ENCODE measurements around the gene RTP5. TPM values are rescaled to one million over a fixed set of nuclear protein-coding genes. Genes with fewer than 3 reads are reported as not detected.

Gene RTP5
- total RNA-seq, 2 donors from 2014 or later, result 0.63 TPM; not detected in 1

DNA sequence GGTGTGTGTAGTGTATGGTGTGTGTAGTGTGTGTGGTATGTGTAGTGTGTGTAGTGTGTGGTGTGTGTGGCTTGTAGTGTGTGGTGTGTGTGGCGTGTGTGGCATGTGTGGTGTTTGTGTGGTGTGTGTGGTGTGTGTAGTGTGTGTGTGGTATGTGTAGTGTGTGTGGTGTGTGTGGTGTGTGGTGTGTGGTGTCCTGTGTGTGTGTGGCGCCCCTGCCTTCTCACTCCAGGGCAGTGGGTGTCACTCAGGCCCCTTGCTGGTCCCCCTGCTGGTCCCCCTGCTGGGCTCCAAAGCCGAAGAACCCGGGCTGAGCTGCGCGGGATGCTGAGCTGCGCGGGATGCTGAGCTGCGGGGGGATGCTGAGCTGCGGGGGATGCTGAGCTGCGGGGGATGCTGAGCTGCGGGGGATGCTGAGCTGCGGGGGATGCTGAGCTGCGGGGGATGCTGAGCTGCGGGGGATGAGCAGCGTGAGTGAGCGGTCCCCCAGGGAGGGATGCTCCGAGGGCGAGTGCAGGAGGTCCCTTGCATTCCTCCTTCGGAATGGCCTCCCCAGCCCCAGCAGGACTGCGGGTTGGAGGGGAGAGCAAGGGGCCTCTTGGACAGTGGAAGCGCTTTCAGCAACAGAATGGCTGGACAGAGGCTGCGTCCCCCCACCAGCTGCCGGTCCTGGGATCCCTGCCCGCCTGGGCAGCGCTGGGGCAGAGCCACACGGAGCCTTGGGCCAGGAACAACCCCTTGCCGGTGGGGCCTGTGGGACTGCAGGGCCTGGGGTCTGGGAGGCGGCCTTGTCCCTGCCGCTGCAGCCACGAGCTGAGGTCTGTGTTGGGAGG, 3.4 kb upstream of the RTP5 start:
- no peaks in the 10 kb centered on the region for H3K9me3 ChIP-seq
- no peak overlapping the region for H3K27ac ChIP-seq
- TF ChIP-seq, protein P1, sequence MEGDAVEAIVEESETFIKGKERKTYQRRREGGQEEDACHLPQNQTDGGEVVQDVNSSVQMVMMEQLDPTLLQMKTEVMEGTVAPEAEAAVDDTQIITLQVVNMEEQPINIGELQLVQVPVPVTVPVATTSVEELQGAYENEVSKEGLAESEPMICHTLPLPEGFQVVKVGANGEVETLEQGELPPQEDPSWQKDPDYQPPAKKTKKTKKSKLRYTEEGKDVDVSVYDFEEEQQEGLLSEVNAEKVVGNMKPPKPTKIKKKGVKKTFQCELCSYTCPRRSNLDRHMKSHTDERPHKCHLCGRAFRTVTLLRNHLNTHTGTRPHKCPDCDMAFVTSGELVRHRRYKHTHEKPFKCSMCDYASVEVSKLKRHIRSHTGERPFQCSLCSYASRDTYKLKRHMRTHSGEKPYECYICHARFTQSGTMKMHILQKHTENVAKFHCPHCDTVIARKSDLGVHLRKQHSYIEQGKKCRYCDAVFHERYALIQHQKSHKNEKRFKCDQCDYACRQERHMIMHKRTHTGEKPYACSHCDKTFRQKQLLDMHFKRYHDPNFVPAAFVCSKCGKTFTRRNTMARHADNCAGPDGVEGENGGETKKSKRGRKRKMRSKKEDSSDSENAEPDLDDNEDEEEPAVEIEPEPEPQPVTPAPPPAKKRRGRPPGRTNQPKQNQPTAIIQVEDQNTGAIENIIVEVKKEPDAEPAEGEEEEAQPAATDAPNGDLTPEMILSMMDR (IDR thresholded peaks at IDR 0.05), result no peak
- no peaks in the 10 kb centered on the region for H3K36me3 ChIP-seq
- DNase-seq (ENCODE audit: low spot score) (no peak), ATAC-seq (ENCODE audit: insufficient number of reproducible peaks, low FRiP score, low read depth) (no peak)
- peaks cover 23% of the 10 kb centered on the region for H3K27me3 ChIP-seq (replicated peaks; ENCODE audit: insufficient read depth)
- H3K4me1 ChIP-seq (ENCODE audit: control insufficient read depth in 1 of 2, low read depth in 2 of 2), result no peaks in the 10 kb centered on the region
- no peak overlapping the region for H3K4me3 ChIP-seq

DNA sequence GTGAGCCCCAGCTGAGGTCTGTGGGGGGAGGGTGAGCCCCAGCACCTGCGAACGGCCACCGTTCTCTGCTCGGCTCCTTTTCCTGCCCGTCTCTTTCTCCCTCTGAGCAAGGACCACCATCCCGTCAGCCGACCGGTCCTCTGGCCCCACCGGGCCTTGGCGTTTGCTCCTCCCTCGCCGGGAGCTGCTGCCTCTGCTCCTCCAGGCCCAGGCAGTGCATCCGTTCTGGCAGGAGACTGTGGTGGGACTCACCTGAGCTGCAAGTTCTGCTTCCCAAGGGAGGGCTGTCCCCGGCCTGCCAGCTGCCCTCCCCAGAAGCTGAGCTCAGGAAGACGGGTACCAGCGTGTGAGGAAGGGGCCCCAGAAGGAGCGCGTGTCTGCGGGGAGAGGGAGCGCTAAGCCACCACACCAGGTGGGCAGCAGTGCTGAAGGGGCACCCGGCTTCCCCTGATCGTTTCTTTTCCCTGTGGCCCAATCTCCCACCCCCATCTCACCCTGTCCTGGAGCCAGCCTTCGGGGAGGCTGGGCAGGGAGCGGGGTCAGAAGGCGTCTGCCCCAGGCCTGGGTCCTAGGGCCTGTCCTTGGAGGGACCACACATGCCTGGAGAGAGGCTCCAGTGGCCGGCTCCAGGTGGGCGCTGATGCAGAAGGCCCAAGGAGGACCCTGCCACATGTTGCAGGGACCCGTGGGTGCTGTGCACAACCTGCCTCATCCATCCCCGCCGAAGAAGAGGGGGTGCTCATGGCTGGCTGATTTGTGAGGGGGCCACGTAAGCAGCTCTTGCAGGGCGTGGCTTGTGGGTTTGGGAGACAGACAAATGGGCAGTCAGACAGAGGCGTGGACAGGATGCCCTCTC, 2.5 kb upstream of the RTP5 start:
- no peak for DNase-seq (ENCODE audit: low spot score)
- no peaks in the 10 kb centered on the region for H3K9me3 ChIP-seq
- H3K36me3 ChIP-seq, result no peaks in the 10 kb centered on the region
- H3K27me3 ChIP-seq (replicated peaks; ENCODE audit: insufficient read depth), result peaks cover 21% of the 10 kb centered on the region
- no peak for ATAC-seq (ENCODE audit: insufficient number of reproducible peaks, low FRiP score, low read depth)
- H3K4me1 ChIP-seq (ENCODE audit: control insufficient read depth in 1 of 2, low read depth in 2 of 2), result no peaks in the 10 kb centered on the region
- H3K4me3 ChIP-seq, result no peak overlapping the region
- TF ChIP-seq, protein P1 (IDR thresholded peaks at IDR 0.05), result no peak
- H3K27ac ChIP-seq, result no peak overlapping the region

DNA sequence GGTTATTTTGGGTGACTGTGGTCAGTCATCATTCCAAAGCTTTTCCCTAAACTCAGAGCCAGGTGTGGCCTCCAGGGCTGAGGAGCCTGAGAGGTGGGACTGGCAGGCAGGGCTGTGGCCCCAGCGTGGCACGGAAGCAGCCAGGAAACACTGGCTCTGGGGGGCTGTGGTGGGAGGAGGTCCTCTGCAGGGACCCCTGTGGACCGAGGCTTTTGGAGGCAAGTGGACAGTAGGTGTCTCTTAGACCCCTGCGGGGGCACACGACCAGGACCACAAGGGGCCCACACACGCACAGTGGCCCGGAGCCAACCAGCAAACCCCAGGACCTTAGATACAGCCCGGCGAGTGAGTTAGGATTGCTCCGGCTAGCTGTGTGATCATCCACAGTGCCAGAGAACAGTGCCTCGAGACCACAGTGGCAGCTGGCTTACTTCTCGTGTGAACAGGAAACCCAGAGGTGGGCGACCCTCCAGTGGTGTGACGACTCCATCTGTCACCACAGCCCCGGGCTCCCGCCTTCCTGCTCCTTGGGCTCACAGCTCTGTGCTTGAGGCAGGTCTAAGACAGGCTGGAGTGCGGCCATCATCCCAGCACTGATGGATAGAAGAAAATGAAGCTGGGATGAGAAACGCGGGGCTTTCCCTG, 1.6 kb upstream of the RTP5 start:
- TF ChIP-seq, protein P1 (IDR thresholded peaks at IDR 0.05), result no peak
- Histone ChIP-seq H3K27me3 (replicated peaks; ENCODE audit: insufficient read depth) (peaks cover 13% of the 10 kb centered on the region), H3K9me3 (no peaks in the 10 kb centered on the region)

DNA sequence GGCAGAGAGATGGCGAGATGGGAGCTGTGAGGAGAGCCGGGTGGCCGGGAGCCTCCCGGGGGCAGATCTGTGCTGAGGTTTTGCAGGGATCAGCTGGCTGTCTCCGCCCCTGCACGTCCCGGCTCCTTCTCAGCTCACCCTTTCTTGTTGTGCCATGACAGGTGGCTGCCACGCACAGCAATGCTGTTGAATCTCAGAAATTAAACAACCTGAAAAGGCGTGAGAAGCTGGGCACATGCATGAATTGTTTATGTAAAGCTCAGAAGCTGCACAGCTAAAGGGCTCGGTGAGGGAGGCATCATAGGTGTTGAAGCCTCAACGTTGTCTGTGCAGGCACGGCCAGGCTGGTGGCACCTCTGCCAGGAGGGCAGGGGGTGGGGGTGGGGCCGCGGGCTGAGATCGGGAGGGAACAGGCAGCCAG, 858 bp upstream of the RTP5 start:
- TF ChIP-seq, protein P1 (IDR thresholded peaks at IDR 0.05), result no peak
- H3K27me3 ChIP-seq (replicated peaks; ENCODE audit: insufficient read depth), result peaks cover 13% of the 10 kb centered on the region
- H3K27ac ChIP-seq, result no peak overlapping the region
- ATAC-seq (ENCODE audit: insufficient number of reproducible peaks, low FRiP score, low read depth) (no peak), DNase-seq (ENCODE audit: low spot score) (no peak)
- H3K4me1 ChIP-seq (ENCODE audit: control insufficient read depth in 1 of 2, low read depth in 2 of 2), result no peaks in the 10 kb centered on the region
- H3K36me3 ChIP-seq, result no peaks in the 10 kb centered on the region
- H3K4me3 ChIP-seq, result no peak overlapping the region
- H3K9me3 ChIP-seq, result no peaks in the 10 kb centered on the region

More for the DNA sequence above, 1.6 kb upstream of the RTP5 start:
- DNase-seq (ENCODE audit: low spot score), result no peak
- no peaks in the 10 kb centered on the region for H3K36me3 ChIP-seq
- no peak for ATAC-seq (ENCODE audit: insufficient number of reproducible peaks, low FRiP score, low read depth)
- no peaks in the 10 kb centered on the region for H3K4me1 ChIP-seq (ENCODE audit: control insufficient read depth in 1 of 2, low read depth in 2 of 2)
- H3K27ac ChIP-seq, result no peak overlapping the region
- no peak overlapping the region for H3K4me3 ChIP-seq

All from thoracic aorta (tissue), 2 donors.